Hepatocyte (in vitro differentiated cells): ENCODE measurements around the gene HCRTR1. TPM values are rescaled to one million over a fixed set of nuclear protein-coding genes. Genes with fewer than 3 reads are reported as not detected.

Source experiments
- DNase-seq: peaks from one replicate; pipeline ENCODE4 v3.0.0-alpha.2; 2016; ENCODE audit warnings: low spot score
- H2AFZ ChIP-seq: fragments of 200-600 bp; sonication (generic); 2 replicates; pipeline ENCODE4 v1.6.0; 2016; ENCODE audit warnings: antibody characterized with exemption, mild to moderate bottlenecking
- H3K27ac ChIP-seq: fragments of 200-600 bp; sonication (generic); 2 replicates; pipeline ENCODE4 v1.5.1; 2016; ENCODE audit warnings: mild to moderate bottlenecking
- H3K27me3 ChIP-seq: fragments of 200-600 bp; sonication (generic); 2 replicates; pipeline ENCODE4 v1.6.1; 2016
- H3K36me3 ChIP-seq: fragments of 200-600 bp; sonication (generic); replicated peaks from 2 replicates; pipeline ENCODE4 v1.5.1; 2016; ENCODE audit warnings: low read depth; ENCODE audit not compliant: insufficient read depth
- H3K4me1 ChIP-seq: fragments of 200-600 bp; sonication (generic); 2 replicates; pipeline ENCODE4 v1.5.1; 2016; ENCODE audit warnings: mild to moderate bottlenecking, moderate library complexity; ENCODE audit not compliant: insufficient read depth
- H3K4me2 ChIP-seq: fragments of 200-600 bp; sonication (generic); 2 replicates; pipeline ENCODE4 v1.6.0; 2016
- H3K4me3 ChIP-seq: fragments of 200-600 bp; sonication (generic); 2 replicates; pipeline ENCODE4 v1.5.1; 2016; ENCODE audit warnings: mild to moderate bottlenecking
- H3K79me2 ChIP-seq: fragments of 200-600 bp; sonication (generic); 2 replicates; pipeline ENCODE4 v1.6.0; 2017; ENCODE audit warnings: mild to moderate bottlenecking
- H3K9me2 ChIP-seq: fragments of 200-600 bp; sonication (generic); replicated peaks from 2 replicates; pipeline ENCODE4 v1.6.0; 2017; ENCODE audit warnings: mild to moderate bottlenecking; ENCODE audit not compliant: insufficient read depth
- H3K9me3 ChIP-seq: fragments of 200-600 bp; sonication (generic); 2 replicates; pipeline ENCODE4 v1.5.1; 2016; ENCODE audit warnings: low read depth, mild to moderate bottlenecking
- H4K20me1 ChIP-seq: fragments of 200-600 bp; sonication (generic); 2 replicates; pipeline ENCODE4 v1.6.0; 2016; ENCODE audit warnings: mild to moderate bottlenecking; ENCODE audit not compliant: insufficient read depth, poor library complexity, severe bottlenecking
- CTCF ChIP-seq: fragments of 200-600 bp; sonication (generic); IDR thresholded peaks from 2 replicates; pipeline ENCODE4 v1.5.1; 2016; ENCODE audit warnings: antibody characterized with exemption, mild to moderate bottlenecking; ENCODE audit not compliant: poor library complexity
- EZH2 ChIP-seq: fragments of 200-600 bp; sonication (generic); IDR thresholded peaks from 2 replicates; pipeline ENCODE4 v1.6.1; 2016; ENCODE audit warnings: antibody characterized with exemption, mild to moderate bottlenecking, borderline replicate concordance
- EZH2phosphoT487 ChIP-seq: fragments of 200-600 bp; sonication (generic); IDR thresholded peaks from one replicate; pipeline ENCODE4 v1.6.1; 2018; ENCODE audit warnings: antibody characterized with exemption, mild to moderate bottlenecking, low read depth, moderate library complexity; ENCODE audit not compliant: unreplicated experiment, severe bottlenecking
- WGBS: methylation state at CpG from one replicate; pipeline ENCODE4 v1.1.6; 2016; ENCODE audit warnings: low lambda C conversion rate; ENCODE audit errors: missing lambda C conversion rate; 5-methylcytosine and 5-hydroxymethylcytosine counted together
- polyA plus RNA-seq: library from polyadenylated mRNA; unstranded; fragments of >200 nt; fragmentation: Nextera tagmentation; extraction: Ambion mirVana; gene quantifications from 2 replicates; pipeline ENCODE4 v1.2.1, GENCODE V29; 2016
- total RNA-seq: library from RNA; depleted of rRNA; stranded (reverse); fragments of >200 nt; gene quantifications from 2 replicates; pipeline ENCODE4 v1.2.3, GENCODE V29; 2014

HCRTR1 gene
- total and polyA plus RNA-seq, 2 experiments from 2014 or later, result not detected

- Histone ChIP-seq H3K27me3 (no peaks in the 10 kb centered on the region), H3K9me3 (no peaks in the 10 kb centered on the region), H3K27ac (no peak overlapping the region), H3K4me1 (peaks cover 54% of the 10 kb centered on the region), H4K20me1 (no peaks in the 10 kb centered on the region), H3K79me2 (peaks cover under 1% of the 10 kb centered on the region), H2AFZ (no peak overlapping the region), H3K9me2 (no peaks in the 10 kb centered on the region), H3K4me2 (no peak overlapping the region), H3K4me3 (no peak overlapping the region), H3K36me3 (no peaks in the 10 kb centered on the region)
- WGBS, result 76% methylated on average over 13 of the region's 13 CpGs
- DNase-seq, result peak; percentile 76
- no peak for TF ChIP-seq EZH2phosphoT487
- TF ChIP-seq CTCF, result no peak
- TF ChIP-seq EZH2, result no peak
These were observed 33.3 kb upstream of the HCRTR1 start for GRCh38 chr1:31583995-31584868.

DNA sequence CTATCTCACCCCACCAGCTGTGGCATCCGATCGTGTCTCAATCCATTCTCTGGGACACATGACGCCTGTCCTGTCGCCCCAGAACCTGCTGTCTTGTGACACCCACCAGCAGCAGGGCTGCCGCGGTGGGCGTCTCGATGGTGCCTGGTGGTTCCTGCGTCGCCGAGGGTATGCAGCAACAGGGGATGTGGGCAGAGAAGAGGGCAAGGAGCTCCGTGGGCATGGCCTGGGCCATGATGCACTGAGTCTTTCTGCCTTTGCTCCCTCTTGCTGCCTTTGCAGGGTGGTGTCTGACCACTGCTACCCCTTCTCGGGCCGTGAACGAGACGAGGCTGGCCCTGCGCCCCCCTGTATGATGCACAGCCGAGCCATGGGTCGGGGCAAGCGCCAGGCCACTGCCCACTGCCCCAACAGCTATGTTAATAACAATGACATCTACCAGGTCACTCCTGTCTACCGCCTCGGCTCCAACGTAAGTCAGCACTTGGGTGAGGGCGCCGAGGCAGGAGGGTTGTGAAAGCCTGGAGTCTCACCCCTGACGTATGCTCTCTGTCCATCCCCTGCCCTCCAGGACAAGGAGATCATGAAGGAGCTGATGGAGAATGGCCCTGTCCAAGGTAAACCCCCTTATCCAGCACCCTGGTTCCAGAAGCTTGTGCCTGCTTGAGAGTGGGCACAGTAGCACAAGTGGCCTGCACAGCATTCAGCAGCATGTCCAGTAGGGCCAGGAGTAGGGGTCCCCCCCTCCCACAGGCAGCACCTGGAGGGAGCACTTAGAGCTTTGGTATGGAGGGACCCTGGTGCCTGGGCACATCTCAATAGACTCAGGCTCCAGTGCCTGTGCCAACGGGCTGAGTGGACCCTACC is 32.4 kb upstream of the HCRTR1 start:
- no peak overlapping the region for H3K4me3 ChIP-seq
- H3K27ac ChIP-seq, result no peak overlapping the region
- H4K20me1 ChIP-seq, result no peaks in the 10 kb centered on the region
- TF ChIP-seq CTCF (no peak), EZH2phosphoT487 (no peak), EZH2 (no peak)
- no peak for DNase-seq
- H3K79me2 ChIP-seq, result no peaks in the 10 kb centered on the region
- H3K4me2 ChIP-seq, result no peak overlapping the region
- no peaks in the 10 kb centered on the region for H3K9me3 ChIP-seq
- WGBS, result 96% methylated on average over 27 of the region's 27 CpGs
- H3K36me3 ChIP-seq, result no peaks in the 10 kb centered on the region
- no peaks in the 10 kb centered on the region for H3K27me3 ChIP-seq
- H3K4me1 ChIP-seq, result peaks cover 47% of the 10 kb centered on the region
- H2AFZ ChIP-seq, result no peak overlapping the region
- no peaks in the 10 kb centered on the region for H3K9me2 ChIP-seq

- no peak for DNase-seq
- 89% methylated on average over 11 of the region's 11 CpGs for WGBS
- Histone ChIP-seq H3K4me3 (no peak overlapping the region), H4K20me1 (no peaks in the 10 kb centered on the region), H2AFZ (no peak overlapping the region), H3K4me2 (no peak overlapping the region), H3K9me2 (no peaks in the 10 kb centered on the region), H3K36me3 (no peaks in the 10 kb centered on the region), H3K79me2 (no peaks in the 10 kb centered on the region), H3K27me3 (no peaks in the 10 kb centered on the region), H3K27ac (no peak overlapping the region), H3K9me3 (no peaks in the 10 kb centered on the region), H3K4me1 (peaks cover 39% of the 10 kb centered on the region)
- TF ChIP-seq EZH2phosphoT487 (no peak), EZH2 (no peak), CTCF (no peak)
These were observed 31.6 kb upstream of the HCRTR1 start for GRCh38 chr1:31585736-31586365.
